OCI-LY3 (cell line): Measurements from ENCODE around the gene NBPF6.
A peak's percentile ranks its signal among the peaks of the same experiment; 100 is the strongest.

Experiments
- H2AFZ ChIP-seq: fragments of 200-600, 300-600 bp; shearing (Covaris generic); 2 replicates; pipeline ENCODE4 v1.6.0; 2014; ENCODE audit warnings: antibody characterized with exemption, low read depth, low read length
- H3K27ac ChIP-seq: fragments of 200-600, 300-600 bp; sonication (generic); 2 replicates; pipeline ENCODE4 v1.5.1; 2014; ENCODE audit warnings: mild to moderate bottlenecking, low read length, moderate library complexity, mixed read lengths
- H3K27me3 ChIP-seq: fragments of 200-600, 300-600 bp; sonication (generic); 2 replicates; pipeline ENCODE4 v1.6.1; 2014; ENCODE audit warnings: low read depth, low read length, mixed read lengths
- H3K36me3 ChIP-seq: fragments of 200-600, 300-600 bp; sonication (generic); replicated peaks from 2 replicates; pipeline ENCODE3; 2014; ENCODE audit warnings: low read depth, low read length, mixed read lengths
- H3K4me1 ChIP-seq: fragments of 300-600, 200-600 bp; sonication (generic); 2 replicates; pipeline ENCODE4 v1.6.1; 2014; ENCODE audit warnings: low read length, mixed read lengths
- H3K4me2 ChIP-seq: fragments of 200-600, 300-600 bp; sonication (generic); 2 replicates; pipeline ENCODE4 v1.6.1; 2014; ENCODE audit warnings: low read length, mixed read lengths
- H3K4me3 ChIP-seq: fragments of 300-600, 200-600 bp; sonication (generic); 2 replicates; pipeline ENCODE4 v1.5.1; 2014; ENCODE audit warnings: antibody characterized with exemption, mild to moderate bottlenecking, low read length, moderate library complexity
- H3K79me2 ChIP-seq: fragments of 300-600, 200-600 bp; shearing (Covaris generic); 2 replicates; pipeline ENCODE4 v1.6.1; 2014; ENCODE audit warnings: mild to moderate bottlenecking, low read length, mixed read lengths
- H3K9ac ChIP-seq: fragments of 300-600, 200-600 bp; shearing (Covaris generic); 2 replicates; pipeline ENCODE4 v1.6.0; 2014; ENCODE audit warnings: mild to moderate bottlenecking, low read length, moderate library complexity
- H3K9me3 ChIP-seq: fragments of 200-600, 300-600 bp; shearing (Covaris generic); 2 replicates; pipeline ENCODE4 v1.6.1; 2014; ENCODE audit warnings: low read length, mixed read lengths; ENCODE audit not compliant: insufficient read depth
- H4K20me1 ChIP-seq: fragments of 200-600, 300-600 bp; sonication (generic); 2 replicates; pipeline ENCODE4 v1.6.1; 2016; ENCODE audit warnings: low read length, mixed read lengths; ENCODE audit not compliant: insufficient read depth
- CTCF ChIP-seq: fragments of 200-600, 300-600 bp; sonication (generic); IDR thresholded peaks from 2 replicates; pipeline ENCODE4 v1.5.1; 2014; ENCODE audit warnings: antibody characterized with exemption, low read length, low read depth
- EZH2phosphoT487 ChIP-seq: fragments of 200-600 bp; shearing (Covaris generic); IDR thresholded peaks from 2 replicates; pipeline ENCODE4 v1.6.1; 2018; ENCODE audit warnings: antibody characterized with exemption, mixed run types, low read depth

Gene NBPF6

GRCh38 chr1:108502138-108502537 lies 52.0 kb downstream of the NBPF6 start:
- Histone ChIP-seq H3K9ac (no peak overlapping the region), H3K27me3 (no peaks in the 10 kb centered on the region), H3K9me3 (no peaks in the 10 kb centered on the region), H3K4me3 (no peak overlapping the region), H3K4me2 (no peak overlapping the region), H4K20me1 (no peaks in the 10 kb centered on the region), H3K79me2 (no peaks in the 10 kb centered on the region), H3K27ac (no peak overlapping the region), H3K4me1 (peaks cover 20% of the 10 kb centered on the region), H3K36me3 (no peaks in the 10 kb centered on the region), H2AFZ (no peak overlapping the region)
- TF ChIP-seq CTCF (no peak), EZH2phosphoT487 (no peak)

GRCh38 chr1:108502624-108503023 lies 52.5 kb downstream of the NBPF6 start:
- Histone ChIP-seq H3K4me3 (no peak overlapping the region), H3K4me2 (no peak overlapping the region), H3K79me2 (no peaks in the 10 kb centered on the region), H3K9ac (no peak overlapping the region), H4K20me1 (no peaks in the 10 kb centered on the region), H3K27me3 (no peaks in the 10 kb centered on the region), H2AFZ (no peak overlapping the region), H3K9me3 (no peaks in the 10 kb centered on the region), H3K4me1 (peaks cover 20% of the 10 kb centered on the region), H3K27ac (no peak overlapping the region), H3K36me3 (no peaks in the 10 kb centered on the region)
- no peak for TF ChIP-seq CTCF
- TF ChIP-seq EZH2phosphoT487 = no peak

GRCh38 chr1:108503062-108503733 lies 53.1 kb downstream of the NBPF6 start:
- no peak overlapping the region for H3K27ac ChIP-seq
- TF ChIP-seq EZH2phosphoT487 = no peak
- TF ChIP-seq CTCF = no peak
- H3K27me3 ChIP-seq = no peaks in the 10 kb centered on the region
- peaks cover 20% of the 10 kb centered on the region for H3K4me1 ChIP-seq
- H2AFZ ChIP-seq = no peak overlapping the region
- H4K20me1 ChIP-seq = no peaks in the 10 kb centered on the region
- no peak overlapping the region for H3K9ac ChIP-seq
- no peak overlapping the region for H3K4me2 ChIP-seq
- no peaks in the 10 kb centered on the region for H3K79me2 ChIP-seq
- no peak overlapping the region for H3K4me3 ChIP-seq
- no peaks in the 10 kb centered on the region for H3K9me3 ChIP-seq
- H3K36me3 ChIP-seq = no peaks in the 10 kb centered on the region

GRCh38 chr1:108504447-108504846 lies 54.3 kb downstream of the NBPF6 start:
- Histone ChIP-seq H3K9me3 (no peaks in the 10 kb centered on the region), H2AFZ (no peak overlapping the region), H4K20me1 (no peaks in the 10 kb centered on the region), H3K27ac (no peak overlapping the region), H3K36me3 (no peaks in the 10 kb centered on the region), H3K4me3 (no peak overlapping the region), H3K27me3 (no peaks in the 10 kb centered on the region), H3K9ac (no peak overlapping the region), H3K79me2 (no peaks in the 10 kb centered on the region), H3K4me1 (peaks cover 20% of the 10 kb centered on the region), H3K4me2 (peak overlapping the region; percentile 31)
- TF ChIP-seq EZH2phosphoT487 (no peak), CTCF (no peak)
